Activated effector memory CD4-positive, alpha-beta T cell treated with Interleukin-2 at 50 U/mL for 16 hours (primary cell): ENCODE data around the gene ANKRD2.
"Not testable (repeated sequence)": the region's sequence is repeated elsewhere in the genome, so short reads cannot be mapped to it uniquely, and the experiment has no call there.

Experiments used
- DNase-seq: peaks from one replicate; pipeline ENCODE4 v3.0.0-alpha.2; 2020

Gene ANKRD2

DNA sequence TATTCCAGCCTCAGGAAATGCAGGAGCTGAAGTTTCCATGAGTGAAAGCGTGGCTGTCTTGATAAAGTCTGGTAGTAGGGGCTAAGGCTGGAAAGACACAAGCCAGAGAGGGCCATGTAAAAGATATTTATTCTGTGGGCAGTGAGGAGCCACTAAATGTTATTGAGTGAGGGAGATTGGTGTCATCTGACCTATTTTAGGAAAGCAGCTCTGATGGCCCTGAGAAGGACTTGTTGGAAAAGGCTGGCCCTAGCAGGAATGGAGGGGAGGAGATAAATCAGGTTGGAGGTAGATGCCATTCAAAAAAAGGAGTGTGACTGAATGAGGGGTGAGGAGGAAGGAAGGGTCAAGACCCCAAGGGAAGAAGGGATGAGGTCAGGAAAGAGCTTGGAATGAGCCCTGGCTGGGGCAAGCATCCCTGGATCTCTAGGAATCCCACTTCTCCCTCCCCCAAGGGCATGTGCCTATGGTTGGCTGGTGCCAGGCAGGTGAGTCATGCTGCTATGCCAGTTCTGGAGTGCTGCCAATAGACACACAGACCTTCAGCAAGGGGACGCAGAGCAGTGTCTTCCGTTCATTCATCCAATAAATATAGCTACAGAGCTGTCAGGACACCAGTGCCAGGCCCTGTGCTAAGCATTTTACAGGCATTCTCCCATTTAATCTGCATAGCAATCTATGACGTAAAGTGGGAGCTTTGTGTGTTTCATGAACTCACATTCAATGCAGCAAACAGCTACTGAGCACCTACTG is 2.0 kb downstream of the ANKRD2 start:
- no peak for DNase-seq

DNA sequence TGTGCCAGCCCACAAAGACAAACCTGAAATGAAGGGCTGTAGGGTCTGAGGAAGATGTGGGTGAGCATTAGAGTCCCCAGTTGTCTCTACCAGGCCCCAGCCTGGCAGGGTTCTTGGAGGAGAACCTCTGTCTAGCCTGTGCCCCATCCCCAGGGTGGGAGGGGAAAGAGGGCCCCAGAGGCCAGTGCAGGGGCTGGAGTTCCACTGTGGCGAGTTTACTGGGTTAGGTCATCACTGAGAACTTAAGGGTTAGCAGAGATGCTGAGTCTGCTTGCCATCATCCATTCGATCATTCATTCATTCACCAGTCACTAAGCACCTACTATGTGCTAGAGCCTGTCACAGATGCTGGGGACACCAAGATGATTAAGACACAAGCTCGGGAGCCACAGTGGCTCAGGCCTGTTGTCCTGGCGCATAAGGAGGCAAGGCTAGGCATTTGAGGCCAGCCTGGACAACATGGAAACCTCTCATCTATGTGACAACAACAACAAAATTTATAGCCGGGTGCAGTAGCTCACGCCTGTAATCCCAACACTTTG is 2.6 kb downstream of the ANKRD2 start:
- no peak for DNase-seq

- DNase-seq: not testable (repeated sequence)
Observed at GRCh38 chr10:97576487-97576886, 3.9 kb downstream of the ANKRD2 start.

DNA sequence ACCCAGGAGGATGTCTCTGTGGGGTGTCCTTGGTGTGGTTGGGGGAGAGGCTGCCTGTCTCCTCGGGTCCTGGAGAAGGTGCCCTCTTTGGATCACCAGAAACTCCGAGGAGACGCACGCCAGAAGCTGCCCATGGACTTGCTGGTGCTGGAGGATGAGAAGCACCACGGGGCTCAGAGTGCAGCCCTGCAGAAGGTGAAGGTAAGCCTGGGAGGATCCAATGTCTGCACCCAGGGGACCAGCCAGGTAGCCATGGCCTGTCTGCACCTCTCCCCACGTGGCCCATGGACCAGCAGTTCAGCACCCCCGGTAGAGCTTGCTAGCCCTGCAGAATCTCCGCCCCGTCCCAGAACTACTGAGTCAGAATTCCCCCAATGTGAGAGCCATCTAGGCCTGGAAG is 5.1 kb downstream of the ANKRD2 start:
- no peak for DNase-seq

- no peak for DNase-seq
Observed at GRCh38 chr10:97578171-97578844, 5.7 kb downstream of the ANKRD2 start.

GRCh38 chr10:97580421-97581367 is 8.1 kb downstream of the ANKRD2 start:
- DNase-seq: no peak

- no peak for DNase-seq
Observed at GRCh38 chr10:97582169-97582568, 9.6 kb downstream of the ANKRD2 start.

DNA sequence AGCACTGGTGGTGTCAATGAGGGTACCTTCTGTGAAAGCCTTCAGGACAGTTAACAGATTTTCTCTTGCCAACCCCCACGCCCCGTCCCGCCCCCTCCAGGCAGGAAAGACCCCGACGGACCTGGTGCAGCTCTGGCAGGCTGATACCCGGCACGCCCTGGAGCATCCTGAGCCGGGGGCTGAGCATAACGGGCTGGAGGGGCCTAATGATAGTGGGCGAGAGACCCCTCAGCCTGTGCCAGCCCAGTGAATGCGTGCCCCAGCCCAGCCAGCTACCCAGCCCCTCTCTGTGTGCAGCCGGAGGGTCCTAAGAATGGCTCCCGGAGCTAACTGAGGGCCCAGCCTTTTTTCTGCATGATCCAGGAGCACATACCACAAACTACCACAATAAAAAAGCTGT is 10.9 kb downstream of the ANKRD2 start:
- no peak for DNase-seq

GRCh38 chr10:97584060-97584797 is 11.7 kb downstream of the ANKRD2 start, which contains the start of gene HOGA1:
HOGA1 (plus strand) TSS chr10:97584389; CDS start chr10:97584704, 315 bp downstream.
- no peak for DNase-seq

- no peak for DNase-seq
Observed at GRCh38 chr10:97584798-97585438, 12.3 kb downstream of the ANKRD2 start.

GRCh38 chr10:97585439-97585811 is 12.8 kb downstream of the ANKRD2 start:
- DNase-seq: no peak

DNA sequence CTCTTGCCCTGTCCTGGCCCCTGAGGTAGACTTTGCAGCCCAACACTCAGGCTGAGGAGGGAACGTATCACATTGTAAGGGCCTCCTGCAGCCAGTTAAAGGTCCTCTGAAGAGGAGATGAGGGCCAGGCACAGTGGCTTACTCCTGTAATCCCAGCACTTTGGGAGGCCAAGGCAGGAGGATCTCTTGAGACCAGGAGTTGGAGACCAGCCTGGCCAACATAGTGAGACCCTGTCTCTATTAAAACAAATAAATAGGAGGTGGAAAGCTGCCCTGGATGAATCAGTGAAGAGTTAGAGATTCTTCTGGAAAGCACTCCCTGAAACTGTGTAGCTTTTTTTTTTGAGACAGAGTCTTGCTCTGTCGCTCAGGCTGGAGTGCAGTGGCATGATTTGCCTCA is 14.6 kb downstream of the ANKRD2 start:
- no peak for DNase-seq

GRCh38 chr10:97589479-97589878 is 16.9 kb downstream of the ANKRD2 start, which contains the start of gene C10orf62:
C10orf62 (plus strand) TSS chr10:97589721; CDS start chr10:97589898, 177 bp downstream.
- no peak for DNase-seq

- DNase-seq: no peak
Observed at GRCh38 chr10:97590082-97590747, 17.6 kb downstream of the ANKRD2 start.

- no peak for DNase-seq
Observed at GRCh38 chr10:97590748-97591495, 18.3 kb downstream of the ANKRD2 start.

- DNase-seq: no peak
Observed at GRCh38 chr10:97593421-97593820, 20.8 kb downstream of the ANKRD2 start.

GRCh38 chr10:97596101-97597082 is 23.8 kb downstream of the ANKRD2 start:
- no peak for DNase-seq

- no peak for DNase-seq
Observed at GRCh38 chr10:97597778-97598177, 25.2 kb downstream of the ANKRD2 start.
